MCF 10A (cell line): ENCODE data around the gene CCDC6. TPM values are rescaled to one million over a fixed set of nuclear protein-coding genes. Genes with fewer than 3 reads are reported as not detected.
"Not testable (repeated sequence)": the region's sequence is repeated elsewhere in the genome, so short reads cannot be mapped to it uniquely, and the experiment has no call there.

Source experiments
- BruUV-seq: library from RNA; stranded (reverse); fragments of 400-500 nt; replicated peaks from 2 replicates; lab custom pipeline; 2021; lab: Mats Ljungman, UMichigan
- CTCF ChIA-PET: fragments of 300-600 bp; sonication (Branson Sonifier 250); formaldehyde crosslinking; extraction: SDS; loops from one replicate; lab custom pipeline; 2021; ENCODE audit warnings: antibody characterized with exemption, inconsistent platforms; lab: Yijun Ruan, JAX
- POLR2A ChIA-PET: fragments of 300-600, 350-650 bp; sonication (Branson Sonifier 250); formaldehyde crosslinking; extraction: SDS; loops from one replicate; lab custom pipeline; 2020; ENCODE audit warnings: antibody characterized with exemption, inconsistent platforms; lab: Yijun Ruan, JAX
- DNase-seq: peaks from one replicate; pipeline ENCODE4 v3.0.0-alpha.2; 2018; ENCODE audit not compliant: unreplicated experiment
- H3K27ac Mint-ChIP-seq: one replicate; pipeline ENCODE4 v1.8.0; 2022; ENCODE audit warnings: mild to moderate bottlenecking, low read depth, mixed read lengths; ENCODE audit not compliant: unreplicated experiment
- H3K27me3 Mint-ChIP-seq: one replicate; pipeline ENCODE4 v1.8.0; 2022; ENCODE audit warnings: mixed read lengths; ENCODE audit not compliant: insufficient read depth, unreplicated experiment
- H3K36me3 Mint-ChIP-seq: one replicate; pipeline ENCODE4 v1.8.0; 2022; ENCODE audit warnings: mild to moderate bottlenecking, moderate library complexity, mixed read lengths; ENCODE audit not compliant: insufficient read depth, unreplicated experiment
- H3K4me1 Mint-ChIP-seq: one replicate; pipeline ENCODE4 v1.8.0; 2022; ENCODE audit warnings: mixed read lengths; ENCODE audit not compliant: insufficient read depth, unreplicated experiment
- H3K4me3 Mint-ChIP-seq: one replicate; pipeline ENCODE4 v1.8.0; 2022; ENCODE audit warnings: mild to moderate bottlenecking, moderate library complexity, mixed read lengths; ENCODE audit not compliant: unreplicated experiment
- H3K9me3 Mint-ChIP-seq: one replicate; pipeline ENCODE4 v1.8.0; 2022; ENCODE audit warnings: mixed read lengths; ENCODE audit not compliant: unreplicated experiment
- intact Hi-C: fragments of 100-400 bp; cut with micrococcal nuclease; formaldehyde crosslinking; loops from 2 replicates; pipeline ENCODE4 v1.14.1; 2022
- total RNA-seq: library from RNA; stranded (reverse); gene quantifications from 2 replicates; pipeline ENCODE4 v1.2.3, GENCODE V29; 2022
- TF ChIP-seq, protein P1 (sequence below): fragments of 200-600 bp; IDR thresholded peaks from one replicate; pipeline ENCODE4 v1.8.0; 2022; ENCODE audit warnings: antibody characterized with exemption, mild to moderate bottlenecking; ENCODE audit not compliant: unreplicated experiment

Gene CCDC6
- total RNA-seq, 1 experiment from 2014 or later, result 66.4 TPM

DNA sequence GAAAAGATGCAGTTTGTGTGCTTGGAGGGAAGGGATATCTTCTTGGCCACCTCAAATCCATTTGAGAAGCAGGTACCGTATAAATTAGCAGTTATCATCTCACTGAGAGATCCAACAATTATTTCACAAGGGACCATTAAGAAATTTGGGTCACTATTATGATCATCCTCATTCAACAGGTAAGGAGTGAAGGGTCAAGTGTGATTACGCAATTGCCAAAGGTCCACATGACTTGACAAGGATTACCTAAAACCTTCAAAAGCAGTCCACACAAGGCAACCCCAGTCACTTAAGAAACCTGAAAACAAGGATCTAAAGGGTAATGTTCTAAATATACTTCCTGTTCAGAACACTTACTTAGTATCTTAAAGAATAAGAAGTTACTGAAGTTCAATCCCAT, 27.4 kb downstream of the CCDC6 start:
- DNase-seq, result no peak
- intact Hi-C loops, result no loop called here
- TF ChIP-seq, protein P1, sequence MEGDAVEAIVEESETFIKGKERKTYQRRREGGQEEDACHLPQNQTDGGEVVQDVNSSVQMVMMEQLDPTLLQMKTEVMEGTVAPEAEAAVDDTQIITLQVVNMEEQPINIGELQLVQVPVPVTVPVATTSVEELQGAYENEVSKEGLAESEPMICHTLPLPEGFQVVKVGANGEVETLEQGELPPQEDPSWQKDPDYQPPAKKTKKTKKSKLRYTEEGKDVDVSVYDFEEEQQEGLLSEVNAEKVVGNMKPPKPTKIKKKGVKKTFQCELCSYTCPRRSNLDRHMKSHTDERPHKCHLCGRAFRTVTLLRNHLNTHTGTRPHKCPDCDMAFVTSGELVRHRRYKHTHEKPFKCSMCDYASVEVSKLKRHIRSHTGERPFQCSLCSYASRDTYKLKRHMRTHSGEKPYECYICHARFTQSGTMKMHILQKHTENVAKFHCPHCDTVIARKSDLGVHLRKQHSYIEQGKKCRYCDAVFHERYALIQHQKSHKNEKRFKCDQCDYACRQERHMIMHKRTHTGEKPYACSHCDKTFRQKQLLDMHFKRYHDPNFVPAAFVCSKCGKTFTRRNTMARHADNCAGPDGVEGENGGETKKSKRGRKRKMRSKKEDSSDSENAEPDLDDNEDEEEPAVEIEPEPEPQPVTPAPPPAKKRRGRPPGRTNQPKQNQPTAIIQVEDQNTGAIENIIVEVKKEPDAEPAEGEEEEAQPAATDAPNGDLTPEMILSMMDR, result no peak
- no TSS peak for BruUV-seq
- peaks cover 12% of the 10 kb centered on the region for H3K36me3 Mint-ChIP-seq
- H3K4me1 Mint-ChIP-seq, result peaks cover 22% of the 10 kb centered on the region
- ChIA-PET CTCF (interaction anchor here (1.2 kb wide), 1 partner anchor 15 kb away, joined by 5 read pairs; no protein-coding TSS in a partner anchor), POLR2A (interaction anchor here (9.4 kb wide), 1 partner anchor 27 kb away, joined by 83 read pairs; the partner anchor contains the start of gene CCDC6)
- H3K27ac Mint-ChIP-seq, result no peak overlapping the region
- H3K27me3 Mint-ChIP-seq, result no peaks in the 10 kb centered on the region
- H3K9me3 Mint-ChIP-seq, result no peaks in the 10 kb centered on the region
- no peak overlapping the region for H3K4me3 Mint-ChIP-seq

DNA sequence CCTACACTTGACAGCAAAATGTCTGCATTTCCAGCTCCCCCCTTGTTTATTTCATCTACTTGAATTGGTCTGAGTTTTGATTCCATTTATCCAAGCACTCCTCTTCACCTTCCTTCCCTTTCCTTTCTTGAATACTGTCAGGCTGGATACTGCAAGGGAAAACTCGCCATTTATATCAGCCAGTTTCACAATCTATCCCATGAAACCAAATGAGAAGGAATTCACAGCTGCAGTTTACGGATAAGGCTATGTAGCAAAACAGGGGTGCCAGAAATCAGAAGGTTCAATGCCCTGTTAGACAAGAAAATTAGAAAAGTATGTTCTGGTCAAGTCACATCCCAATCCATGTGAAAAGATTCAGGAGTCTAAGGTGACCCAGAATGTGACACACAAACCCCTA, 28.1 kb downstream of the CCDC6 start:
- CTCF ChIA-PET, result interaction anchor here (1.2 kb wide), 1 partner anchor 14 kb away, joined by 5 read pairs; no protein-coding TSS in a partner anchor
- H3K27me3 Mint-ChIP-seq, result no peaks in the 10 kb centered on the region
- peaks cover 8% of the 10 kb centered on the region for H3K36me3 Mint-ChIP-seq
- no peak overlapping the region for H3K27ac Mint-ChIP-seq
- peaks cover 27% of the 10 kb centered on the region for H3K4me1 Mint-ChIP-seq
- H3K4me3 Mint-ChIP-seq, result no peak overlapping the region
- BruUV-seq, result no TSS peak
- intact Hi-C loops, result no loop called here
- TF ChIP-seq, protein P1, result no peak
- POLR2A ChIA-PET, result interaction anchor here (9.4 kb wide), 1 partner anchor 28 kb away, joined by 83 read pairs; the partner anchor contains the start of gene CCDC6
- no peak for DNase-seq
- H3K9me3 Mint-ChIP-seq, result no peaks in the 10 kb centered on the region

DNA sequence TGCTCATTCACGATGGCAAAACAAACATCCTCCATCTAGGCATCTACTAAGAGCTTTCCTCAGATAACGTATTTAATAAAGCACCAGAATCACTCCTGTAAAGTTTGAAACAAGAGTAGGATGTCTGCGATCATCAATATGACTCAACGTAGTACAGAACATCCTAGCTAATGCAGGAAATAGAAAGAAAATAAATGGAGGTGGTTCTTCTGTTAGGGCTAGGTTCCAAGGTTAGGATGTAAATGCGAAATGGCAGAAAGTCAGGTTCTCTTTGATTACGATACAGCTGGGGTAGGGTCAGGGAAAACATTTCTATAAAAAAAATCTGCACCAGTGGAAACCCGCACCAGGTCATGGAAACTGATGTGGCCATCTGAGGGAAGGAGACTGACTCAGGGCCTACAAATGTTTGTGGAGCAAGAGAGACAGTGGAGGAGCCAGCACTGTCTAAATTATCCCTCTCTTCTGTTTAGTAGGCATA, 29.1 kb downstream of the CCDC6 start:
- peaks cover 5% of the 10 kb centered on the region for H3K36me3 Mint-ChIP-seq
- CTCF ChIA-PET, result interaction anchor here (0.7 to 2.0 kb wide), 5 partner anchors 12 to 137 kb away, joined by 3 to 13 read pairs (median 4); partner anchors contain the start of gene CCDC6
- no TSS peak for BruUV-seq
- no peaks in the 10 kb centered on the region for H3K9me3 Mint-ChIP-seq
- TF ChIP-seq, protein P1, result no peak
- POLR2A ChIA-PET, result interaction anchor here (0.6 to 9.4 kb wide), 4 partner anchors 24 to 507 kb away, joined by 3 to 83 read pairs (median 3); partner anchors contain the start of genes CCDC6 and SLC16A9
- intact Hi-C loops, result no loop called here
- no peak for DNase-seq
- peaks cover 36% of the 10 kb centered on the region for H3K4me1 Mint-ChIP-seq
- peak overlapping the region; percentile 27 for H3K27ac Mint-ChIP-seq
- H3K4me3 Mint-ChIP-seq, result no peak overlapping the region
- no peaks in the 10 kb centered on the region for H3K27me3 Mint-ChIP-seq

DNA sequence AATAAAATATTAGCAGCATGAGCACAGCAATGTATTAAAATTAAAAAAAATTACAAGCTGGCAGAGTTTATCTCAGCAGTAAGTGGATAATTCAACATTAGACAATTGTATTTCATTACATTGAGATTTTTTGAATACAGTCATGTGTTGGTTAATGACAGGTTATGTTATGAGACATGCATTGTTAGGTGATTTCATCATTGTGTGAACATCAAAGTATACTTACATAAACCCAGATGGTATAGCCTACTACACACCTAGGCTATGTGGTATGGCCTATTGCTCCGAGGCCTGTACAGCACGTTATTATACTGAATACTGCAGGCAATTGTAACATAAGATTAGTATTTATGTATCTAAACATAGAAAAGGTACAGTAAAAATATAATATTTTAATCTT, 29.7 kb downstream of the CCDC6 start:
- ChIA-PET POLR2A (interaction anchor here (0.6 to 9.4 kb wide), 3 partner anchors 25 to 508 kb away, joined by 3 to 83 read pairs (median 3); partner anchors contain the start of gene CCDC6), CTCF (interaction anchor here (0.7 to 2.0 kb wide), 5 partner anchors 12 to 137 kb away, joined by 3 to 13 read pairs (median 4); partner anchors contain the start of gene CCDC6)
- H3K27ac Mint-ChIP-seq, result peak overlapping the region; percentile 42
- no TSS peak for BruUV-seq
- no peak for DNase-seq
- no peak overlapping the region for H3K4me3 Mint-ChIP-seq
- H3K27me3 Mint-ChIP-seq, result no peaks in the 10 kb centered on the region
- TF ChIP-seq, protein P1, result no peak
- H3K36me3 Mint-ChIP-seq, result peaks cover 5% of the 10 kb centered on the region
- intact Hi-C loops, result no loop called here
- no peaks in the 10 kb centered on the region for H3K9me3 Mint-ChIP-seq
- H3K4me1 Mint-ChIP-seq, result peaks cover 36% of the 10 kb centered on the region

DNA sequence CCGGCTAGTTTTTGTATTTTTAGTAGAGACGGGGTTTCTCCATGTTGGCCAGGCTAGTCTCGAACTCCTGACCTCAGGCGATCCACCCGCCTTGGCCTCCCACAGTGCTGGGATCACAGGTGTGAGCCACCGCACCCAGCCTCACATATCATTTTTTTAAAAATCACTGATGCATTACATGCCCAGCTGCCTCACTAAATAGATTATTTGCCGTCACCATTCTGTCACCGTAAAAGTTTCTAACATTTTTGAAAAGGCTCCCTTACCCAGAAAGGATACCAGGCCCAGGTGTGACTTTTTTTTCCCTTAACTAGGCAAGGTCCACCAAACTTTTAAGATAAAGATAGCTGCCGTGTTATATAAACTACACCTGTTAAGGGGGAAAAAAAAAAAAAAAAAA, 30.1 kb downstream of the CCDC6 start:
- intact Hi-C loops, DNase-seq, BruUV-seq, H3K36me3 Mint-ChIP-seq, H3K4me3 Mint-ChIP-seq, H3K27me3 Mint-ChIP-seq, H3K9me3 Mint-ChIP-seq: not testable (repeated sequence)
- ChIA-PET POLR2A (interaction anchor here (1.3 to 9.4 kb wide), 2 partner anchors 25 to 30 kb away, joined by 3 to 83 read pairs; partner anchors contain the start of gene CCDC6), CTCF (interaction anchor here (0.6 to 2.0 kb wide), 4 partner anchors 11 to 187 kb away, joined by 3 to 13 read pairs (median 4); no protein-coding TSS in a partner anchor)
- Mint-ChIP-seq H3K4me1 (peaks cover 36% of the 10 kb centered on the region), H3K27ac (peak overlapping the region; percentile 42)
